GM12878 (cell line): ENCODE measurements around the gene BPTF. TPM values are rescaled to one million over a fixed set of nuclear protein-coding genes. Genes with fewer than 3 reads are reported as not detected.
A peak's percentile ranks its signal among the peaks of the same experiment; 100 is the strongest.

Source experiments
- ATAC-seq: fragments of 200-7000 bp; cut with Tn5 transposase; 3 replicates; pipeline ENCODE4 v1.9.1; 2020; ENCODE audit warnings: mild to moderate bottlenecking, moderate library complexity
- BruUV-seq: library from RNA; stranded (reverse); fragments of 400-500 nt; replicated peaks from 2 replicates; lab custom pipeline; 2021; lab: Mats Ljungman, UMichigan
- CTCF ChIA-PET: fragments of 300-600 bp; sonication (Branson Sonifier 250); formaldehyde crosslinking; extraction: SDS; loops from one replicate; lab custom pipeline; 2021; ENCODE audit warnings: inconsistent platforms; lab: Yijun Ruan, JAX
- POLR2A ChIA-PET: fragments of 350-600 bp; formaldehyde crosslinking; extraction: SDS; loops from one replicate; lab custom pipeline; 2021; ENCODE audit warnings: inconsistent platforms; lab: Charles Lee
- RAD21 ChIA-PET: fragments of 300-600 bp; sonication (Branson Sonifier 250); formaldehyde crosslinking; loops from one replicate; lab custom pipeline; 2023; ENCODE audit warnings: antibody characterized with exemption; ENCODE audit not compliant: unreplicated experiment; lab: Charles Lee
- SMC1A ChIA-PET: fragments of 300-600 bp; sonication (Branson Sonifier 250); formaldehyde crosslinking; loops from one replicate; lab custom pipeline; 2023; ENCODE audit not compliant: unreplicated experiment, uncharacterized antibody; lab: Charles Lee
- DNase-seq: peaks from one replicate; pipeline ENCODE4 v3.0.0-alpha.2; 2011; ENCODE audit warnings: low read depth, low spot score
- FAIRE-seq: peaks from 3 replicates; lab custom pipeline; 2011; peaks lifted over from hg19 to GRCh38; lab: Jason Lieb, UNC
- H2AFZ ChIP-seq: 2 replicates; pipeline ENCODE4 v1.6.0; 2011; ENCODE audit warnings: low read depth, low read length, control low read depth; ENCODE audit not compliant: control insufficient read depth
- H3K27ac ChIP-seq: 2 replicates; pipeline ENCODE4 v1.5.1; 2011; ENCODE audit warnings: control low read depth; ENCODE audit not compliant: control insufficient read depth, insufficient read depth
- H3K27me3 ChIP-seq, 2 experiments: replicated peaks in 1 of 2; 2 replicates each; pipeline versions ENCODE4 v1.6.0 to v1.6.1; 2011; ENCODE audit warnings: low read length in 1 of 2; ENCODE audit not compliant: control insufficient read depth in 2 of 2, insufficient read depth in 2 of 2
- H3K36me3 ChIP-seq, 2 experiments: 2 replicates each; pipeline ENCODE4 v1.5.1; 2011; ENCODE audit warnings: low read length in 1 of 2; ENCODE audit not compliant: control insufficient read depth in 2 of 2, insufficient read depth in 2 of 2
- H3K4me1 ChIP-seq: 2 replicates; pipeline ENCODE4 v1.6.1; 2011; ENCODE audit warnings: mild to moderate bottlenecking, low read length, moderate library complexity, mixed read lengths; ENCODE audit not compliant: control insufficient read depth, insufficient read depth
- H3K4me2 ChIP-seq: 2 replicates; pipeline ENCODE4 v1.6.0; 2011; ENCODE audit warnings: control low read depth; ENCODE audit not compliant: control insufficient read depth, insufficient read depth
- H3K4me3 ChIP-seq: fragments of 200-600 bp; sonication (generic); 2 replicates; pipeline ENCODE4 v1.5.1; 2016
- H3K79me2 ChIP-seq: 2 replicates; pipeline ENCODE4 v1.6.0; 2011; ENCODE audit warnings: low read length; ENCODE audit not compliant: control insufficient read depth, insufficient read depth
- H3K9ac ChIP-seq: 2 replicates; pipeline ENCODE4 v1.8.0; 2011; ENCODE audit warnings: low read length, control low read depth, mixed read lengths; ENCODE audit not compliant: control insufficient read depth, insufficient read depth
- H3K9me3 ChIP-seq: replicated peaks from 3 replicates; pipeline ENCODE4 v1.5.1; 2011; ENCODE audit warnings: mild to moderate bottlenecking, low read length; ENCODE audit not compliant: control insufficient read depth, insufficient read depth
- H4K20me1 ChIP-seq: 2 replicates; pipeline ENCODE4 v1.6.0; 2011; ENCODE audit not compliant: control insufficient read depth, insufficient read depth
- BMI1 ChIP-seq: fragments of 450-650 bp; IDR thresholded peaks from 2 replicates; pipeline ENCODE4 v1.6.1; 2016; ENCODE audit warnings: mild to moderate bottlenecking, moderate library complexity, borderline replicate concordance
- FOS ChIP-seq: IDR thresholded peaks from 3 replicates; pipeline ENCODE4 v1.6.1; 2011; ENCODE audit warnings: borderline replicate concordance; ENCODE audit not compliant: insufficient read length; ENCODE audit errors: extremely low read depth
- IKZF2 ChIP-seq, 2 experiments: fragments of 450-650 bp; IDR thresholded peaks; 2 replicates each; pipeline ENCODE4 v1.6.1; 2017; ENCODE audit warnings: mild to moderate bottlenecking in 2 of 2, moderate library complexity in 2 of 2
- MEF2A ChIP-seq: IDR thresholded peaks from 2 replicates; pipeline ENCODE4 v1.6.1; 2011; ENCODE audit warnings: low read depth, mild to moderate bottlenecking, low read length, moderate library complexity; ENCODE audit not compliant: insufficient read depth
- MTA2 ChIP-seq: fragments of 450-650 bp; IDR thresholded peaks from 2 replicates; pipeline ENCODE4 v1.6.1; 2016; ENCODE audit warnings: low read depth, mild to moderate bottlenecking, moderate library complexity
- NFXL1 ChIP-seq: fragments of 450-650 bp; IDR thresholded peaks from 2 replicates; pipeline ENCODE4 v1.6.1; 2017; ENCODE audit warnings: antibody characterized with exemption, mild to moderate bottlenecking, borderline replicate concordance
- NR2C1 ChIP-seq: fragments of 450-650 bp; IDR thresholded peaks from 2 replicates; pipeline ENCODE4 v1.6.1; 2017; ENCODE audit warnings: antibody characterized with exemption, mild to moderate bottlenecking, moderate library complexity
- PML ChIP-seq: IDR thresholded peaks from 2 replicates; pipeline ENCODE4 v1.6.1; 2012; ENCODE audit warnings: low read length, inconsistent platforms
- RAD51 ChIP-seq: fragments of 450-650 bp; IDR thresholded peaks from 2 replicates; pipeline ENCODE4 v1.6.1; 2016; ENCODE audit warnings: moderate library complexity, mild to moderate bottlenecking, inconsistent platforms
- SREBF1 ChIP-seq: IDR thresholded peaks from 2 replicates; pipeline ENCODE4 v1.6.1; 2012; ENCODE audit warnings: mild to moderate bottlenecking, low read length
- WRNIP1 ChIP-seq: IDR thresholded peaks from 2 replicates; pipeline ENCODE4 v1.6.1; 2011; ENCODE audit warnings: low read depth, low read length, improper control_type of control experiment, borderline replicate concordance
- WGBS: methylation state at CpG from one replicate; pipeline ENCODE4 v1.1.6; 2016; ENCODE audit warnings: low lambda C conversion rate; ENCODE audit not compliant: insufficient replicate concordance, insufficient coverage; ENCODE audit errors: missing lambda C conversion rate; 5-methylcytosine and 5-hydroxymethylcytosine counted together
- in situ Hi-C: fragments of 300-500 bp; cut with MboI; formaldehyde crosslinking; loops from 9 replicates; pipeline ENCODE4 v1.14.3; 2018; ENCODE audit warnings: mixed read lengths
- intact Hi-C: fragments of 100-400 bp; cut with micrococcal nuclease; formaldehyde crosslinking; loops from one replicate; pipeline ENCODE4 v1.14.2; 2022; ENCODE audit not compliant: unreplicated experiment
- polyA plus RNA-seq, 11 experiments: library from polyadenylated mRNA; depleted of rRNA in 4 of 11; unstranded in 6 of 11; stranded (reverse) in 5 of 11; fragments of >200 nt; fragmentation: Nextera tagmentation in 4 of 11; fragmentation: Illumina TruSeq in 1 of 11; extraction: Ambion mirVana in 4 of 11; extraction: Trizol in 1 of 11; gene quantifications; 1 replicate in 1 of 11; 2 replicates in 10 of 11; pipeline versions ENCODE4 v1.2.1 to v1.2.3, GENCODE V29; 2011 to 2016; ENCODE audit warnings: inconsistent platforms in 2 of 11, missing spikeins in 2 of 11, low read depth in 1 of 11
- total RNA-seq, 4 experiments: library from RNA; depleted of rRNA in 3 of 4; stranded (reverse); fragments of >200 nt in 3 of 4; fragmentation: Illumina TruSeq in 1 of 4; extraction: Trizol in 1 of 4; gene quantifications; 2 replicates each; pipeline versions ENCODE4 v1.2.1 to v1.2.3, GENCODE V29; 2013 to 2021
- TF ChIP-seq, protein P1 (sequence below): fragments of 450-650 bp; IDR thresholded peaks from 2 replicates; pipeline ENCODE4 v1.6.1; 2017; ENCODE audit warnings: mild to moderate bottlenecking
- TF ChIP-seq, protein P2 (sequence below): IDR thresholded peaks from 2 replicates; pipeline ENCODE4 v1.6.1; 2012; ENCODE audit warnings: low read length, inconsistent platforms
- TF ChIP-seq, protein P3 (sequence below): fragments of 450-650 bp; IDR thresholded peaks from 2 replicates; pipeline ENCODE4 v1.6.1; 2018; ENCODE audit warnings: borderline replicate concordance, mild to moderate bottlenecking; ENCODE audit not compliant: partially characterized antibody

BPTF gene
- total and polyA plus RNA-seq, 10 of the 15 experiments (the other 5 are each of a cell fraction or from before 2014, with no cell fraction given): 19.4 to 78.3 (median 44.8) TPM

DNA sequence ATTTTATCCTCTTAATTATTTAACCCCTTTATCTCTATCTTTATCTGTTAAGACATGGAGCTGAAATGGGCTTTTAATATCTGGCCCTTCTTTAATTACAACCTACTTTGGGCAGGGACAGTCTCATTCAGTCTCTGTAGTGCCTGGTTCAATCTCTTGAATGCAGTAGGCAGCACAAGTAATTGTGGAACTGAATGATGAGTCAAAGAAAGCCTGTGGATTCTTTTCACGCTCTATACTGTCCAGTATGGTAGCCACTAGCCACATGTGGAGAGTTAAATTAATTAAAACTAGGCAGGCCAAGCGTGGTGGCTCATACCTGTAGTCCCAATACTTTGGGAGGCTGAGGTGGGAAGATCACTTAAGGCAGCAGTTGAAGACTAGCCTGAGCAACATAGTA, 9.3 kb downstream of the BPTF start:
- TF ChIP-seq, protein P1, sequence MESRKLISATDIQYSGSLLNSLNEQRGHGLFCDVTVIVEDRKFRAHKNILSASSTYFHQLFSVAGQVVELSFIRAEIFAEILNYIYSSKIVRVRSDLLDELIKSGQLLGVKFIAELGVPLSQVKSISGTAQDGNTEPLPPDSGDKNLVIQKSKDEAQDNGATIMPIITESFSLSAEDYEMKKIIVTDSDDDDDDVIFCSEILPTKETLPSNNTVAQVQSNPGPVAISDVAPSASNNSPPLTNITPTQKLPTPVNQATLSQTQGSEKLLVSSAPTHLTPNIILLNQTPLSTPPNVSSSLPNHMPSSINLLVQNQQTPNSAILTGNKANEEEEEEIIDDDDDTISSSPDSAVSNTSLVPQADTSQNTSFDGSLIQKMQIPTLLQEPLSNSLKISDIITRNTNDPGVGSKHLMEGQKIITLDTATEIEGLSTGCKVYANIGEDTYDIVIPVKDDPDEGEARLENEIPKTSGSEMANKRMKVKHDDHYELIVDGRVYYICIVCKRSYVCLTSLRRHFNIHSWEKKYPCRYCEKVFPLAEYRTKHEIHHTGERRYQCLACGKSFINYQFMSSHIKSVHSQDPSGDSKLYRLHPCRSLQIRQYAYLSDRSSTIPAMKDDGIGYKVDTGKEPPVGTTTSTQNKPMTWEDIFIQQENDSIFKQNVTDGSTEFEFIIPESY: no peak
- TF ChIP-seq NFXL1: no peak
- no peak for TF ChIP-seq SREBF1
- TF ChIP-seq MTA2: no peak
- no peak for TF ChIP-seq NR2C1
- TF ChIP-seq IKZF2 (IDR thresholded peaks at IDR 0.05): no peak
- TF ChIP-seq, protein P2, sequence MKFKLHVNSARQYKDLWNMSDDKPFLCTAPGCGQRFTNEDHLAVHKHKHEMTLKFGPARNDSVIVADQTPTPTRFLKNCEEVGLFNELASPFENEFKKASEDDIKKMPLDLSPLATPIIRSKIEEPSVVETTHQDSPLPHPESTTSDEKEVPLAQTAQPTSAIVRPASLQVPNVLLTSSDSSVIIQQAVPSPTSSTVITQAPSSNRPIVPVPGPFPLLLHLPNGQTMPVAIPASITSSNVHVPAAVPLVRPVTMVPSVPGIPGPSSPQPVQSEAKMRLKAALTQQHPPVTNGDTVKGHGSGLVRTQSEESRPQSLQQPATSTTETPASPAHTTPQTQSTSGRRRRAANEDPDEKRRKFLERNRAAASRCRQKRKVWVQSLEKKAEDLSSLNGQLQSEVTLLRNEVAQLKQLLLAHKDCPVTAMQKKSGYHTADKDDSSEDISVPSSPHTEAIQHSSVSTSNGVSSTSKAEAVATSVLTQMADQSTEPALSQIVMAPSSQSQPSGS: no peak
- no peak for TF ChIP-seq BMI1
- TF ChIP-seq WRNIP1: no peak
- TF ChIP-seq, protein P3, sequence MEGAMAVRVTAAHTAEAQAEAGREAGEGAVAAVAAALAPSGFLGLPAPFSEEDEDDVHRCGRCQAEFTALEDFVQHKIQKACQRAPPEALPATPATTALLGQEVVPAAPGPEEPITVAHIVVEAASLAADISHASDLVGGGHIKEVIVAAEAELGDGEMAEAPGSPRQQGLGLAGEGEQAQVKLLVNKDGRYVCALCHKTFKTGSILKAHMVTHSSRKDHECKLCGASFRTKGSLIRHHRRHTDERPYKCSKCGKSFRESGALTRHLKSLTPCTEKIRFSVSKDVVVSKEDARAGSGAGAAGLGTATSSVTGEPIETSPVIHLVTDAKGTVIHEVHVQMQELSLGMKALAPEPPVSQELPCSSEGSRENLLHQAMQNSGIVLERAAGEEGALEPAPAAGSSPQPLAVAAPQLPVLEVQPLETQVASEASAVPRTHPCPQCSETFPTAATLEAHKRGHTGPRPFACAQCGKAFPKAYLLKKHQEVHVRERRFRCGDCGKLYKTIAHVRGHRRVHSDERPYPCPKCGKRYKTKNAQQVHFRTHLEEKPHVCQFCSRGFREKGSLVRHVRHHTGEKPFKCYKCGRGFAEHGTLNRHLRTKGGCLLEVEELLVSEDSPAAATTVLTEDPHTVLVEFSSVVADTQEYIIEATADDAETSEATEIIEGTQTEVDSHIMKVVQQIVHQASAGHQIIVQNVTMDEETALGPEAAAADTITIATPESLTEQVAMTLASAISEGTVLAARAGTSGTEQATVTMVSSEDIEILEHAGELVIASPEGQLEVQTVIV: no peak
- TF ChIP-seq FOS: no peak
- TF ChIP-seq RAD51: no peak
- no peak for TF ChIP-seq MEF2A
- no peak for TF ChIP-seq PML
- TF ChIP-seq, all 136 proteins: peak for 0
- intact Hi-C loops (no loop called here), in situ Hi-C loops (no loop called here)
- H3K9ac ChIP-seq: no peak overlapping the region
- ChIA-PET RAD21 (no interaction called here), CTCF (interaction anchor here (1.0 to 1.1 kb wide), 4 partner anchors 28 to 460 kb away, joined by 3 to 5 read pairs (median 4); no protein-coding TSS in a partner anchor), SMC1A (interaction anchor here (1.2 kb wide), 1 partner anchor 34 kb away, joined by 3 read pairs; no protein-coding TSS in a partner anchor), POLR2A (no interaction called here)
- H3K27me3 ChIP-seq: no peaks in the 10 kb centered on the region
- H3K9me3 ChIP-seq: no peaks in the 10 kb centered on the region
- WGBS: 48% methylated on average over 2 of the region's 2 CpGs
- H3K27ac ChIP-seq: no peak overlapping the region
- FAIRE-seq: no peak
- no peak overlapping the region for H2AFZ ChIP-seq
- peaks cover 87% of the 10 kb centered on the region for H3K79me2 ChIP-seq
- no peak overlapping the region for H3K4me2 ChIP-seq
- no TSS peak for BruUV-seq
- H4K20me1 ChIP-seq: no peaks in the 10 kb centered on the region
- H3K4me3 ChIP-seq: no peak overlapping the region
- ATAC-seq: peak; percentile 54
- H3K4me1 ChIP-seq: peaks cover 22% of the 10 kb centered on the region
- no peaks in the 10 kb centered on the region for H3K36me3 ChIP-seq
- no peak for DNase-seq
